Activated T-cell treated with anti-CD3 and anti-CD28 coated beads for 48 hours (primary cell): ENCODE results near the gene ANKS1B.
"Not testable (repeated sequence)": the region's sequence is repeated elsewhere in the genome, so short reads cannot be mapped to it uniquely, and the experiment has no call there.

Source experiments
- DNase-seq: peaks from one replicate; pipeline ENCODE4 v3.0.0-alpha.2; 2020; ENCODE audit warnings: low read depth

Gene ANKS1B

DNA sequence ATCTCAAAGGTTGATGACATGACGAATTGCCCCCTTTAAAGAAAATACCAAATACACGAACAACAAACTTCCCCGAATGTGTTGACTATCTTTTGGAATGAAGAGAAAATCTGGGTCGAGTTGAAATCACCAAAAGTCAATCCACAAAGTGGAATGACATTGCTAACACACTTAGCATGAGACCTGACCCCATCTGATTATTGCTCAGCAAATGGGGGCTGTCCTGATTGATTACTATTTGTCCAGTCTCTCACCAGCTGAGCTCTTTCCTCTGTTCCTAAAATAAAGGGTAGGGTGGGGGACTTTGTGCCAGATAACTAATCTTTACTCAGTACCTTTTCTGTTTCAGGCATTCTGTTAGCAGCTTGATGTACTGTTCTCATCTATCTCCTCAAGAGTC, 1116.2 kb downstream of the ANKS1B start:
- no peak for DNase-seq

DNA sequence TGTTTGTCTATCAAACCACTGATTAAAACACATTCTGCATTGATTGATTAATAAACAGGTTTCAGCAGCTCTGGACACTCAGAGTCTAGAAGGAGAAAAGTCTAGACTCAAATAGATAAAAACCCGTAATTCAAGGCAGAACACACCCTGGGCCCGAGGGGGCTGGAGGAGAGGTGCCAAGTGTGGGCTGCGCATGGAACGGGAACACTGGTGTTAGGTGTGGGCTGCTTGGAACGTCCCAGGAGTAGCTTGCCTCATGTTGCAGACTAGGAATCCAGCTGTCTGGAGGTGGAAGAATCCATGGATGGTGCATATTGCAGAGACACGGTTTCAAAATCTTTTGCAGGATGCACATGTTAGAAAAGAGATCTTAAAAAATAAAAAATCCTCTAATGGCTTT, 1116.7 kb downstream of the ANKS1B start:
- no peak for DNase-seq

DNA sequence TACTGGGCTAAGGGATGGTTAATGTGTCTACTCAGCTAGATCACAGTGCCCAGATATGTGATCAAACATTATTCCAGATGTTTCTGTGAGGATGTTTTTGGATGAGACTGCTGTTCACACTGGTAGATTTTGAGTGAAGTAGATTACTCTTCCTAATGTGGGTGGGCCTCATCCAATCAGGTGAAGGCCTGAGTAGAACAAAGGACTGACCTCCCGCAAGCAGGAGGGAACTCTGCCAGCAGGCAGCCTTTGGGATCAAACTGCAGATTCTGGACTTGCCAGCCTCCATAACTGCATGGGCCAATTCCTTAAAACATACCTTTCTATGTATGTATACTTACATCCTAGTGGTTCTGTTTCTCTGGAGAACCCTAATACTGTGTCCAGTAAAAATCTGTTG, 1120.4 kb downstream of the ANKS1B start:
- no peak for DNase-seq

- no peak for DNase-seq
These were observed 1121.6 kb downstream of the ANKS1B start for GRCh38 chr12:98863167-98863566.

DNA sequence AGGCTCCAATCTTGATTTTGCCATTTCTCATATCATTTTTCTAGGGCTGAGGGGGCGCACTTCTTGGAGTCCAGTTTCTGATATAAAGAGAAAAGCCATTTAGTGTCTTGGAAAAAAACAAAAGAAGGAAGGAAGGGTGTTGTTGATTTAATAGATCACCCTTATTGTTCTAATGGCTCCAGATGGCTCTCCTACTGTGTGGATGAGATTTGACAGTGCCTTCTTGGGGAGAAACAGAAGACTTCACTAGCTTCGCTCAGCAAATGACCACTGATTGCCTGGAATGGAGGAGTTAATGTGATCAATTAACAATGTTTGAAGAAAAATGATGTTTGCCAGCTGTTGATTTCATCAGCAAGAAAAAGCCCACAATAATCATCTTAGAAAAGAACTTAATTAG, 1123.5 kb downstream of the ANKS1B start:
- no peak for DNase-seq

DNA sequence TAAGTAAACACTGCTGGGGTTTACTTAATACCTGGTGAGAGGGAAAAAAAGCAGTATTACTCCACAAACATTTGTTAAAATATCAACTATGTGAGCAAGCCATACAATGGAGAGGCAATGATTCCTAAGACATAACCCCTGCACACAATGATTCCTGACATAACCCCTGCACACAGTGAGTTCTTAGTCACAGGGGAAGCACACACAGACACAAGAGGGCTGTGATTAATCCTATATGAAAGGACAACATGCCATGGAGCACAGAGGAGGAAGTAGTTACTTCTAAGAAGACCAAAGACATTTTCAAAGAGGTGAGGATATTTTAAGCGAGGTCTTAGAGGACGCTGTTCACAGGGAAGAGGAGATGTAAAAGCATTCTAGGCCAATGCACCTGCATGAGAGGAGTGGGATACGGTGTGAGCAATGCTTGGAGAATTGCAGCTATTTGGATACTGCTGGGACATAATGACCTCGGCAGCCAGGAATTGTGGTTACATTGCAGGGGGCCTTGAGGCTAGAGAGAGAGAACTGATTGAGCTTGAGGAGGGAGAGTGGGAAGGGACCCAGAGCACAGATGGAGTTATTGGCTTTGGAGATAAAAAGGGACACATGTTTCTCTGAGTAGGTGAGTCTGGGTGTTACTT, 1127.7 kb downstream of the ANKS1B start:
- DNase-seq = no peak

GRCh38 chr12:98852181-98852580, 1132.6 kb downstream of the ANKS1B start:
- no peak for DNase-seq

DNA sequence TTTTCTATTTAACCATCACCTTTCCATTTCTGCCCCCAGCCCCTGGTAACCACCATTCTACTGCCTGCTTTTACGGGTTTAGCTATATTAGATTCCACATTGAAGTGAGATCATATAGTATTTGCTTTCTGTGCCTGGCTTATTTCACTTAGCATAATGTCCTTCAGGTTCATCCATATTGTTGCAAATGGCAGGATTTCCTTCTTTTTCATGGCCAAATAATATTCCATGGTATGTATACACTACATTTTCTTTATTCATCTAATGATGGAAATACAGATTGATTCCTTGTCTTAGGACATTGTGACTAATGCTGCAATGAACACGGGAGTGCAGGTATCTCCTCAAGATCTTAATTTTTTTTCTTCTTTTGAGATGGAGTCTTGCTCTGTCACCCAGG, 1137.5 kb downstream of the ANKS1B start:
- DNase-seq = no peak

GRCh38 chr12:98845957-98846356, 1138.8 kb downstream of the ANKS1B start:
- DNase-seq = no peak

DNA sequence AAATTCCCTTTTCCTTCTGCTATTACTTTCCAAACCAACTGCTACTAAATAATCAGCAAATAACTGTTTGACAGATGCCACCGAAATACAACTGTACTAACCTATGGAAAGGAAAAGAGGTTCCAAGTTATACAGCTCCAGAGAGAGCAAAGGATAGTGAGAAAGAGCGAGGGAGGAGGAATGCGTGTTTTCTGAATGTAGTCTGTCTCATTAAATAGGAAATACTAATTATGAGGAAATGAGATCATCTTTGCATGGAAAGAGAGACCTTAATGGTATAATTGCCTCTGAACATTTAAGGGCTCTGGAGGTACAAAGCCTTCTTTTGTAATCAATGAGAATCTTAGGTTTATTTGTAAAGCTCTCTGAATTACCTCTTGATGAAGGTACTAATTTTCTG, 1144.4 kb downstream of the ANKS1B start:
- no peak for DNase-seq

DNA sequence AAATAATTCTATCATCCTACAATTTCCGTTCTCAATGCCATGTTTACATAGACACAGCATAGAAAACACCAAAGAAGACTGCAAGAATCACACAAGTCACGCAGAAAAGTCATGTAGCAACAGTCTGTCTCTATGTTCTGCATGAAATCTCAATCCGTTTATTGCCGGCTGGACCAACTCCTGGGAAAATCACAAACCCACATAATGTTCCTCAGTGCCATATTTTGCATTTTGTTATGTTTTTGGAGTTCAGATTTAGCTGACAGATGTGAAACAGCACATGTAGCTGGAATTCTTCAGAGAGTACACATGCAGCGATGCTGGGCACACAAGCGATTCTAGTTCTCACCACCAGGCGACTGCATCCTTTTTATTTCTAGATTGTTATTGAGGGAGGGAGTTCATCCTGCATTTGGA, 1146.5 kb downstream of the ANKS1B start:
- DNase-seq = no peak

DNA sequence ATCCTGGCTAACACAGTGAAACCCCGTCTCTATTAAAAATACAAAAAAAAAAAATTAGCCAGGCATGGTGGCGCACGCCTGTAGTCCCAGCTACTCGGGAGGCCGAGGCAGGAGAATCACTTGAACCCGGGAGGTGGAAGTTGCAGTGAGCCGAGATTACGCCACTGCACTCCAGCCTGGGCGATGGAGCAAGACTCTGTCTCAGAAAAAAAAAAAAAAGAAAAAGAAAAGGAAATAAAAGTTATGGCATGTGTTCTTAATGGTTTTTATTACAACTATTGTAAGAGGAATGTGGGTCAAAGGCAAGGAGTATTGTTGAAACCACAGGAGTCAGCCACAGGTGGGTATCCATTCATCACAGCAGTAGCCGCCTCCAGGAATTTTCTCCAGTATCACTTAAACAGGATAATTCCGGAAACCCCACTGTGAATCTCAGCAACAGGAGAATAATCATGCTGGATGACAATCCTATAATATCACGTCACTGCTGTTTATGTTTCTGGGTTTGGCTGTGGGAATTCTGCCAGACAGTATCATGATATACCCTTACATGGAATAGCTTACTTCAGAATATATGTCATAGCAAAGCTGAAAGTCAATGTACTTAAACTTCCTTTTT, 1147.5 kb downstream of the ANKS1B start:
- not testable (repeated sequence) for DNase-seq

DNA sequence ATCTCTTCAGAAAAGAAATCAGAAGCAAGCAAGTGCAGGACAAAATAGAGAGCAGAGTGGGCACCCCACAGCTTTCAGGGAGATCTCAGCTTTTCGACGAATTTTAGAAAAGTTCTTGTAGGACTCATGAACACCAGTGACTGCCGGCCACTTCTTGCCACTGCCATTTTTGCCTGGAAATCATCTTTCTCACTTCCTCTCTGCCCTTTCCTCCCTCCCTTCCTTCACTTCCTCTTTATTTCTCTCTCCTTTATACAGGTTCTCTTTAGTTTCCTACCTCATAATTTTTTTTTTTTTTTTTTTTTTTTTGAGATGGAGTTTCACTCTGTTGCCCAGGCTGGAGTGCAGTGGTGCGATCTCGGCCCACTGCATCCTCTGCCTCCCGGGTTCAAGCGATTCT, 1154.1 kb downstream of the ANKS1B start:
- no peak for DNase-seq

- no peak for DNase-seq
These were observed 1155.7 kb downstream of the ANKS1B start for GRCh38 chr12:98828802-98829600.

- no peak for DNase-seq
These were observed 1161.7 kb downstream of the ANKS1B start for GRCh38 chr12:98823012-98823411.

- no peak for DNase-seq
These were observed 1162.9 kb downstream of the ANKS1B start for GRCh38 chr12:98821866-98822265.

DNA sequence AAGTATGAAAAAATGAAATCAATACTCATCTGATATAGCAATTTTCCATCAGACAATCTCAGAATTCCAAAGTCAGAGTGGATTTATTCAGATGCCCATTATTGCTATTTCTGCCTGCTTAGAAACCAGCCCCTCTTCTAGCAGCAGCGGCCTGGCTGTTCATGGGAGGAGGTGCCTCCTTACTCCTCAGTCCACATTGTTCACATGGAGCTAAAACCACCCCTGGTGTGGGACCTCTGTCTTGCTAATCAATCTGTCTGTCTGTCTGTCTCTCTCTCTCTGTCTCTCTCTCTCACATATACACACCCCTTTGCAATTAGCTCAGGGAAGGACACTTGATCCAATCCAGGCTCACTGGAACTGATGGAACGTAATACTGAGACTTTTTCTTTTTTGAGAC, 1163.5 kb downstream of the ANKS1B start:
- no peak for DNase-seq

GRCh38 chr12:98819821-98820404, 1164.8 kb downstream of the ANKS1B start:
- no peak for DNase-seq

GRCh38 chr12:98819071-98819470, 1165.7 kb downstream of the ANKS1B start:
- DNase-seq = no peak

DNA sequence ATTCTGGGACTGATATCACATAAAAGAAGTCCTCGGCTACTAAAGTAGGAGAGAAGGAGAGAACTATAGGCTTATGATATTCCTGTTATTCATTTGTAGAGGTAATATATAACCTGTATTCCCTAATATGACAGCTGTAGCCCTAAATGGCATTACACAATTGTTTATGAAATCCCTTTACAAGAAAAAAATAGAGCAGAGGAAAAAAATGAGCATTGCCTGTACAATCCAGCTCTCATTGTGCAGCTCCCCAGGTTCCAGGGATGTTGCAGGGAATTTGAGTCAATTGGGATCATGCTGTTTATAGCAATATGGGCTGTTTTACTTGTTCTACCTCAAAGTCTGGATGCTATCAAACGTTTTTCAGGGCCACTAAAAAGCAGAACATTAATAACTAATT, 1166.5 kb downstream of the ANKS1B start:
- DNase-seq = no peak

DNA sequence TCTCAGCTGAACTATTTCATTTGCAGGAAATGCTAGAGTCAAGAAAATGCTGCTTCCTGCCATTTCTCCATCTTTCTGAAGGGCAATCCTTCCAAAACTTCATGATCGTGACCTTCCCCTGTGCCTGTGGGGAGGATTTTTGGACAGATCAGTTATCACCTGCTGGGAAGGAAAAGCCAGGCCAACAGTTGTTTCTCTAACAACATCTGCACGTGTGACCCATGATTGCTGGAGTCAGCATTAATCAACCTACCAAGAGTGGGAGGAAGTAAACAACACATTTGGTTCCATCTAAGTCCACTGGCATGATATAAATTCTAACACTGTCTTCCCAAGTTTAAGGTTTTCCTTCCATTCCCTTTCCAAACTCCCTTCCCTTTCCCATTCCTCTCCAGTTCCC, 1167.0 kb downstream of the ANKS1B start:
- no peak for DNase-seq

DNA sequence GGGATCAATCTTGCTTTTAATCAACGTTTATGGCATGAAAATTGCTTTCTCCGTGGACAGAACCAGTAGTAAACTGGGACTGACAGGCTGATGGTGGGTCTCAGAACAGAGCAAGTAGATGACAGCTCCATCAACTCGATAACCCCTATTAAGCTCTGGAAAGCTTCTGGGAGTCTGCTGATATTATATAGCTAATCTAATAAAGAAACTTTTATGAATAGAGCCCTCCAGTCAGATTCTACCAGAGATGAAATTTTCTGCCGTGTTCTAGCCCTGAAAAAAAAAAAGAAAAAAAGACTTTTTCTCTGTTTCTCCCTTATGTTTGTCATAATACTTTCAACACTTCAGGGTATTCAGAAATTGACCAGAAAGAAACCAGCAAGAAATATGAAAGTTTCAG, 1168.0 kb downstream of the ANKS1B start:
- DNase-seq = no peak

DNA sequence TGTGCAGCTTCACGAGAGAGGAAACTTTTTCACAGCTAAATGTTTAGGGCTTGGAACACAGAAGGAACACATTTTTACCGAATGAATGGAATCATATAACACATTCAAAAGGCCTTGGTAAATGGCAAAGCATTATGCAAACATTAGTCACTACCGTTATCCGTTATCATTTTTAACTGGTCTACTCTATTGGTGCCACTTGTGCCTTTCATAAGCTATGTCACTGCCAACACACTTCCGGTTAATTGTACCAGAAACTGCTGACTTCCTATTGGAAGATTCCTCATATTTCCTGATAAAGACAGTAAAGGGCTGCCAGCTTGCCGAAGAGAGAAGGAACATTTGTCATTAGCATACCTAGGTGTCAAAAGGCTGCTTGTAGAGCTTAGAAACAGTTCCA, 1170.5 kb downstream of the ANKS1B start:
- DNase-seq = no peak
